Subcutaneous adipose tissue (tissue), 4 donors: ENCODE measurements around the gene MAGI1. TPM values are rescaled to one million over a fixed set of nuclear protein-coding genes. Genes with fewer than 3 reads are reported as not detected.

Experiments used
- CTCF ChIP-seq: fragments of 450-650 bp; IDR thresholded peaks from one replicate; pipeline ENCODE4 v1.5.1; 2016; ENCODE audit warnings: low read depth, mild to moderate bottlenecking, control low read depth, antibody characterized with exemption, moderate library complexity
- total RNA-seq, 4 donors: library from RNA; depleted of rRNA; stranded (reverse); fragments of >200 nt; gene quantifications; one replicate each; pipeline ENCODE4 v1.1.0, GENCODE V29; 2016

Gene MAGI1
- total RNA-seq, 4 donors from 2014 or later: 15.3 to 56.9 (median 35.4) TPM

- TF ChIP-seq CTCF: no peak
Observed at GRCh38 chr3:66029443-66029842, 9.3 kb downstream of the MAGI1 start.

GRCh38 chr3:66029014-66029413, 9.7 kb downstream of the MAGI1 start:
- TF ChIP-seq CTCF: no peak

GRCh38 chr3:66028457-66028856, 10.3 kb downstream of the MAGI1 start:
- no peak for TF ChIP-seq CTCF

- no peak for TF ChIP-seq CTCF
Observed at GRCh38 chr3:66023738-66024385, 14.9 kb downstream of the MAGI1 start.

- no peak for TF ChIP-seq CTCF
Observed at GRCh38 chr3:66023229-66023628, 15.5 kb downstream of the MAGI1 start.

GRCh38 chr3:66021731-66022131, 17.0 kb downstream of the MAGI1 start:
- TF ChIP-seq CTCF: no peak

GRCh38 chr3:66019896-66020295, 18.8 kb downstream of the MAGI1 start:
- no peak for TF ChIP-seq CTCF
